Astrocyte (in vitro differentiated cells and primary cell): Measurements from ENCODE around the gene CHN2. TPM values are rescaled to one million over a fixed set of nuclear protein-coding genes. Genes with fewer than 3 reads are reported as not detected.

Experiments
- DNase-seq: peaks from one replicate; pipeline ENCODE4 v3.0.0-alpha.2; 2010; ENCODE audit warnings: low read depth
- FAIRE-seq: peaks from 2 replicates; lab custom pipeline; 2011; peaks lifted over from hg19 to GRCh38; lab: Jason Lieb, UNC
- H2AFZ ChIP-seq: 2 replicates; pipeline ENCODE4 v1.6.0; 2012; ENCODE audit warnings: low read depth, low read length, inconsistent platforms
- H3K27ac ChIP-seq: 2 replicates; pipeline ENCODE4 v1.5.1; 2011; ENCODE audit warnings: low read depth, low read length, inconsistent platforms
- H3K27me3 ChIP-seq: 2 replicates; pipeline ENCODE4 v1.6.0; 2011; ENCODE audit warnings: low read length, inconsistent platforms; ENCODE audit not compliant: insufficient read depth
- H3K36me3 ChIP-seq: 2 replicates; pipeline ENCODE4 v1.5.1; 2011; ENCODE audit warnings: low read length, inconsistent platforms; ENCODE audit not compliant: insufficient read depth
- H3K4me1 ChIP-seq: 2 replicates; pipeline ENCODE4 v1.5.1; 2011; ENCODE audit warnings: low read length, inconsistent platforms; ENCODE audit not compliant: insufficient read depth
- H3K4me2 ChIP-seq: 2 replicates; pipeline ENCODE4 v1.6.0; 2012; ENCODE audit warnings: low read length, inconsistent platforms
- H3K4me3 ChIP-seq: 2 replicates; pipeline ENCODE4 v1.5.1; 2011; ENCODE audit warnings: low read depth, mild to moderate bottlenecking, low read length, inconsistent platforms; ENCODE audit not compliant: insufficient read depth
- H3K79me2 ChIP-seq: 2 replicates; pipeline ENCODE4 v1.6.0; 2012; ENCODE audit warnings: mild to moderate bottlenecking, low read length, inconsistent platforms; ENCODE audit not compliant: insufficient read depth
- H3K9ac ChIP-seq: 2 replicates; pipeline ENCODE4 v1.6.0; 2012; ENCODE audit warnings: mild to moderate bottlenecking, low read length, inconsistent platforms
- H3K9me3 ChIP-seq: 2 replicates; pipeline ENCODE4 v1.5.1; 2012; ENCODE audit warnings: low read depth, mild to moderate bottlenecking, low read length, inconsistent platforms; ENCODE audit not compliant: insufficient read depth
- H4K20me1 ChIP-seq: 2 replicates; pipeline ENCODE4 v1.6.0; 2012; ENCODE audit warnings: low read length, inconsistent platforms; ENCODE audit not compliant: insufficient read depth
- H3K27ac Mint-ChIP-seq: one replicate; pipeline ENCODE4 v1.8.0; 2021; ENCODE audit warnings: mild to moderate bottlenecking, mixed read lengths; ENCODE audit not compliant: unreplicated experiment
- H3K27me3 Mint-ChIP-seq: one replicate; pipeline ENCODE4 v1.8.0; 2021; ENCODE audit warnings: low read depth, mixed read lengths; ENCODE audit not compliant: unreplicated experiment
- H3K36me3 Mint-ChIP-seq: one replicate; pipeline ENCODE4 v1.8.0; 2021; ENCODE audit warnings: low read depth, mixed read lengths; ENCODE audit not compliant: unreplicated experiment
- H3K4me1 Mint-ChIP-seq: one replicate; pipeline ENCODE4 v1.8.0; 2021; ENCODE audit warnings: low read depth, mixed read lengths; ENCODE audit not compliant: unreplicated experiment
- H3K4me3 Mint-ChIP-seq: one replicate; pipeline ENCODE4 v1.8.0; 2021; ENCODE audit warnings: mild to moderate bottlenecking, moderate library complexity, mixed read lengths; ENCODE audit not compliant: unreplicated experiment
- H3K9me3 Mint-ChIP-seq: one replicate; pipeline ENCODE4 v1.8.0; 2021; ENCODE audit warnings: mild to moderate bottlenecking, mixed read lengths; ENCODE audit not compliant: unreplicated experiment
- CTCF ChIP-seq: IDR thresholded peaks from 2 replicates; pipeline ENCODE4 v1.5.1; 2011; ENCODE audit warnings: low read depth, mild to moderate bottlenecking, inconsistent platforms, low read length, moderate library complexity; ENCODE audit not compliant: insufficient read depth
- EZH2 ChIP-seq: IDR thresholded peaks from 2 replicates; pipeline ENCODE4 v1.6.1; 2012; ENCODE audit warnings: mild to moderate bottlenecking, low read length, inconsistent platforms; ENCODE audit not compliant: insufficient read depth
- total RNA-seq: library from RNA; stranded (reverse); gene quantifications from 2 replicates; pipeline ENCODE4 v1.2.1, GENCODE V29; 2021

CHN2 gene
- total RNA-seq, 1 donor from 2014 or later, result 2.5 TPM

DNA sequence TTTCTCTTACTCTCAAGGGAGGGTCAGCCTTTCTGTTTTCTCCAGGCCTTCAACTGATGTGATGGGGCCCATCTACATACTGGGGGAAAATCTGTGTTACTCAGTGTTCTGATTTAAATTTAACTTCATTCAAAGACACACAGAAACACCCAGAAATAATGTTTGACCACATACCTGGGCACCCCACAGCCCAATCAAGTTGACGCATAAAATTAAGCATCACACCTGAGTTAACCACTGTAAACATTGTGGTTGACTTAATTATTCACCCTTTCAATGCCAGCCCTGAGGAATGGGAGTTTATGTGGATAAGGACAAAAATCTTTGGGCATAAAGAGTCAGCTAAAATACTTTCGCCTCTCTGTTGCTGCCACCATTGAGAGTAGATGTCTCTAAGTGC lies 10.0 kb upstream of the CHN2 start:
- peaks cover 2% of the 10 kb centered on the region for H3K27me3 ChIP-seq
- no peaks in the 10 kb centered on the region for H3K79me2 ChIP-seq
- Mint-ChIP-seq H3K36me3 (no peaks in the 10 kb centered on the region), H3K4me1 (no peaks in the 10 kb centered on the region), H3K4me3 (no peak overlapping the region), H3K9me3 (no peaks in the 10 kb centered on the region), H3K27ac (no peak overlapping the region), H3K27me3 (peaks cover 10% of the 10 kb centered on the region)
- H3K36me3 ChIP-seq, result no peaks in the 10 kb centered on the region
- no peak overlapping the region for H3K27ac ChIP-seq
- no peak for TF ChIP-seq CTCF
- no peak for TF ChIP-seq EZH2
- no peak for DNase-seq
- H3K9ac ChIP-seq, result no peak overlapping the region
- no peak for FAIRE-seq
- no peaks in the 10 kb centered on the region for H3K9me3 ChIP-seq
- no peak overlapping the region for H3K4me2 ChIP-seq
- no peaks in the 10 kb centered on the region for H3K4me1 ChIP-seq
- H3K4me3 ChIP-seq, result no peak overlapping the region
- H4K20me1 ChIP-seq, result no peaks in the 10 kb centered on the region
- no peak overlapping the region for H2AFZ ChIP-seq

DNA sequence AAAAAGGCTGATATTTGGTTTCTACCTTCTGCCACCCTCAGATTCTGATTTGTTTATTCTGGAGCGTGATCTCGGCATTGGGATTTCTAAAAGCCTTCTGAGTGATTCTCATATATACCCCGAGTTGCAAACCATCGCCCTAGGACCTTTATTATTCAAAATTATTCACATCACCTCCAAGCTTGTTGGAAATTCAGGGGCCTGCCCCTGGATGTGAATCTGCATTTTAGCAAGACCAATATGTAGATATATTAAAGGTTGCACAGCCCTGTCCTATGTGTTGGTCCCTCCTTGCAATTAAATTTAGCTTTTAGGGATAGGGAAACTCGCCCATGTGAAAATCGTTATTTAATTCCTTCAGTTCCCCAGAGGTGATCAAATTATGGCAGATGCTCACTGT lies 9.0 kb upstream of the CHN2 start:
- Histone ChIP-seq H3K4me3 (no peak overlapping the region), H3K4me2 (no peak overlapping the region), H3K79me2 (no peaks in the 10 kb centered on the region), H3K9ac (no peak overlapping the region), H2AFZ (no peak overlapping the region), H3K36me3 (no peaks in the 10 kb centered on the region), H3K4me1 (no peaks in the 10 kb centered on the region), H4K20me1 (no peaks in the 10 kb centered on the region), H3K27ac (no peak overlapping the region), H3K9me3 (no peaks in the 10 kb centered on the region), H3K27me3 (peaks cover 12% of the 10 kb centered on the region)
- Mint-ChIP-seq H3K4me1 (no peaks in the 10 kb centered on the region), H3K4me3 (no peak overlapping the region), H3K27ac (no peak overlapping the region), H3K27me3 (peaks cover 19% of the 10 kb centered on the region), H3K9me3 (no peaks in the 10 kb centered on the region), H3K36me3 (no peaks in the 10 kb centered on the region)
- DNase-seq (no peak), FAIRE-seq (no peak)
- TF ChIP-seq CTCF (no peak), EZH2 (no peak)

GRCh38 chr7:29189743-29190201 lies 4.8 kb upstream of the CHN2 start:
- Mint-ChIP-seq H3K36me3 (no peaks in the 10 kb centered on the region), H3K27me3 (peaks cover 48% of the 10 kb centered on the region), H3K9me3 (no peaks in the 10 kb centered on the region), H3K4me3 (no peak overlapping the region), H3K4me1 (no peaks in the 10 kb centered on the region), H3K27ac (no peak overlapping the region)
- Histone ChIP-seq H3K79me2 (no peaks in the 10 kb centered on the region), H4K20me1 (no peaks in the 10 kb centered on the region), H3K9ac (no peak overlapping the region), H3K4me1 (peaks cover 3% of the 10 kb centered on the region), H3K4me3 (no peak overlapping the region), H3K27ac (no peak overlapping the region), H3K4me2 (peak overlapping the region; percentile 63), H3K9me3 (no peaks in the 10 kb centered on the region), H3K27me3 (peaks cover 41% of the 10 kb centered on the region), H2AFZ (peak overlapping the region; percentile 38), H3K36me3 (no peaks in the 10 kb centered on the region)
- FAIRE-seq (no peak), DNase-seq (peak; percentile 6)
- peak; percentile 57 for TF ChIP-seq CTCF
- no peak for TF ChIP-seq EZH2
